ENCODE results near the gene ADGRE1.

The ADGRE1 gene

DNA sequence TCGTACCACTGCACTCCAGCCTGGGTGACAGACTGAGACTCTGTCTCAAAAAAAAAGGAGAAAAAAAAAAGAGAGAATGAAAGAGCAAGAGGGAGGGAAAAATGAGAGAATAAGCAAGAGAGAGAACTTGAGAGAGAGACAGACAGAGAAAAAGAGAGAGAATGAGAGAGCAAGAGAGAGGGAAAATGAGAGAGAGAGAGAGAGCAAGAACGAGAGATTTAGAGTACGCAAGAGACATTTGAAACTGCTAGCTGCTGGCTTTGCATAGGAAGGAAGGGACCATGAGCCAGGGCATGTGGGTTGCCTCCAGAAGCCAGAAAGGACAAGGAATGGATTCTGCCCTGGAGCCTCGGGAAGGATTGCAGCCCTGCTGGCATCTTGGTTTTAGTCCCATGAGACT, 9.6 kb upstream of the ADGRE1 start:
- no peak for DNase-seq (ENCODE audit: low spot score)

DNA sequence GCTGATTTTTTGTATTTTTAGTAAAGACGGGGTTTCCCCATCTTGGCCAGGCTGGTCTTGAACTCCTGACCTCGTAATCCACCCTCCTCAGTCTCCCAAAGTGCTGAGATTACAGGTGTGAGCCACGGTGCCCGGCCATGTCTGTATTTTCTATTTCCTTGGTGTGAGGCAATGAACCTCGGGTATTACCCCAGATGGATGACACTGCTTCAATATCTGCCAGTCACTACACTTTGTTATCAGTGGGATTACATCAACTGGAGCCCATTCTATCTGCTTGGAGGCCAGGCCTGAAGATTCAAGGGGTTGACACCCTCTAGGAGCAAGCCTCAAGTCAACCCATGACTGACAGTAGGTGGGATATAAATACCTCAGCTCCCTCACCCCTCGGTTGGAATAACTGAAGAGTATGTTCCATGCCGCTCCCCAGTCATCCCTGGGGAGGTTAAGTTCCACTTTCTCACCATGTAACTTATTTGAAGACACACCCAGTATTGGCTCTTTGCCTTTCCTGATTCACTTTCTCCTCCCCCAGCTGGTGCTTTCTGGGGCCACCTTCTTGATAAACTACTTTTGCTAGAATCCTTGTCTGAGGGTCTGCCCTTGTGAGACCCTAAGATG, 992 bp upstream of the ADGRE1 start:
- DNase-seq (ENCODE audit: low spot score) = no peak

DNA sequence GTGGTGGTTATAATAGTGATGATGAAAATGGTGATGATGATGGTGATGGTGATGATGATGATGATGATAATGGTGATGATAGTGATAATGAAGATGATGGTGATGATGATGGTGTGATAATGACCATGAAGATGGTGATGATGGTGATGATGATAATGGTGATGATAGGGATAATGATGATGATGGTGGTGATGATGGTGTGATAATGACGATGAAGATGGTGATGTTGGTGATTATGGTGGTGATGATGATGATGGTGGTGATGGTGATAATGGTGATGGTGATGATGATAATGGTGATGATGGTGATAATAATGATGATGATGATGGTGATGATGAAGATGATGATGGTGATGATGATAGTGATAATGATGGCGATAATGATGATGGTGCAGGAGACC, 1.6 kb downstream of the ADGRE1 start:
- no peak for DNase-seq (ENCODE audit: low spot score)

DNA sequence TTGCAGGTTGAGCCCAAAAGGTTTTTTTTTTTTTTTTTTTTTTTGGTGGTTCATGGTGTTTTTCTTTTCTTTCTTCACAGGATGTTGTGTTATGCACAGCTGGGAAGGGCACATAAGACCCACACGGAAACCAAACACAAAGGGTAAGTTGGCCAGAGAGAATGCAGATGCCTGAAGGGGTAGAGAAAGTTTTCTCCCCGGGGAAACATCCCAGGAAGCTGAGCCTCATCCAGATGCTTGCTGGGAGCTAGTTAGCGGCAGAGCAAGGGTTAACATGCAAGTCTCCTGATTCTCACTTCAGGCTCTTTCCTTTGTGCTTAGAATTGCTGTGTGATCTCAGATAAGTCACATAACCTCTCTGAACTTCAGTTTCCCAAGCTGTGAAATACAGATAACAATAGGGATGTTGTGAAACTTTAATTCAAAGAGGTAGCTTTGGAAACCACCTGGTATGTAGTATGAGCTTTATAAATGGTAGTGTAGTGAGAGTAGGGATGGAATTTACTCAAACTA, 3.1 kb downstream of the ADGRE1 start:
- no peak for DNase-seq (ENCODE audit: low spot score)

DNA sequence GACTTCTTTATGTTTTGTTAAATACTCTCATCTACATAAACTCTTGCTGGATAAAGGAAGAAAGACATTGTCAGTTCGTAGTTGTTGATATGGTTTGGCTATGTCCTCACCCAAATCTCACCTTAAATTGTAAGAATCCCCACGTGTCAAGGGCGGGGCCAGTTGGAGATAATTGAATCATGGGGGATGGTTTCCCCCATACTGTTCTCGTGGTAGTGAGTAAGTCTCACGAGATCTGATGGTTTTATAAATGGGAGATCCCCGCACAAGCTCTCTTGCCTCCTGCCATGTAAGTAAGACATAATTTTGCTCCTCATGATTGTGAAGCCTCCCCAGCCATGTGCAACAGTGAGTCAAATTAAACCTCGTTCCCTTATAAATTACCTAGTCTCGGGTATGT, 3.6 kb downstream of the ADGRE1 start:
- DNase-seq (ENCODE audit: low spot score) = no peak

DNA sequence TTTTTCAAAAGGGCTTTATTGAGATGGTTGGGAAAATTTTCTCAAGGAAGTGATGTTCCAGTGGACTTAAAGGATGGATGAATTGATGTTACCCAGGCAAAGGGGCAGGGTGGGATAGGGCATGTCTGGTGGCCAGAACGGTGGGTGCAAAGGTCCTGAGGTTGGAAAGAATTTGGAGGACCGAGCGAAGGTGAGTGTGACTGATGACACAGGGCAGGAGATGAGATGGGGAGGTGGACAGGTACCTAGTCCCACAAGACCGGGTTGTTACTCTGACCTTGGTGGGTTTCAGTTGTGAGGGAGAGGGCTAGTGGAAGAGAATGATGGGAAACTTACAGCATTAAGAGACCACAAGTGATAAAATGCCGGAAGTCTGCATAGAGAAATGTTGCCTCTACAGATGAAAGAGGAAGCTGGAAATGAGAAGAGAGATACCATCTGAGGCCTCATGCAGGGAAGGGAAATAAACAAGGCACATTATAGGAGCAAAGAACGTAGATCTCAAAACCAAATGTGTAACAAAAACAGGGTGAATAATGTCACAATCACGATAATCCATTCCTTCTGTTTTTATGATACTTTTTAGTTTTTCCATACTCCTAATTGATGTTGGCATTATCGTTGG, 4.5 kb downstream of the ADGRE1 start:
- DNase-seq (ENCODE audit: low spot score) = peak; percentile 29

DNA sequence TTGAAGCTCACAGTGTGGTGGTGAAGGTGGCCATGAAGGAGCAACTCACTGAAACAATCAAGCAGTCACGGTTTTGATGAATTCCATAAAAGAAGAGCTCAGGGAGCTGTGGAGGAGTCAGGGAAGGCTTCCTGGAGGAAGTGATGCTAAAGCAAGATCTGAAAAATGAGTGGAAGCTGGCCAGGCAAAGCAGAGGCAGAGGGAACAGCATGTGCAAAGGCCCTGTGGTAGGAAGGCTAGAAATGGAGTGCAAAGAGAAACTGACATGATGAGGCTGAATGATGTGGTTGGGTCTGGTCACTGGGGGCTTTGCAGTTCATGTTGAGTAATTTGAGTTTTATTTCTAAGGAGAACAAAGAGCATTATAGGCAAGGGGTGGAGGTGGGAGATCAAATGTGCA, 6.9 kb downstream of the ADGRE1 start:
- no peak for DNase-seq (ENCODE audit: low spot score)

DNA sequence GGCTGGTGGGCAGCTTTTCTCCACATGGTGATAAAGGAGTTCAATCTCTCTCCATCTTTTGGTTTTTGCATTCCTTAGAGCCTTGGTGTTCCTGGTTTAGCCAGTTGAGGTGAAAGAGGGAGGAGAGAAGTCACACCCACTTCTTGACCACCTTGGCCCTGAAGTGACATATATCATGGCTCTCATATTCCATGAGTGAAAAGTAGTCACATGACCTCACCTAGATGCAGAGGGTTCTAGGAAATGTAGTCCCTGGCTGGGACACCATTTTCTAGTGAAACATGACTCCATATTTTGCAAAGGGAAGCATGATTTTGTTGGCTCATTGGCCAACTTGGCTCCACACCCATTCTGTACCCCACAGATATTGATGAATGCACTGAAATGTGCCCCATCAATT, 16.1 kb downstream of the ADGRE1 start:
- no peak for DNase-seq (ENCODE audit: low spot score)

DNA sequence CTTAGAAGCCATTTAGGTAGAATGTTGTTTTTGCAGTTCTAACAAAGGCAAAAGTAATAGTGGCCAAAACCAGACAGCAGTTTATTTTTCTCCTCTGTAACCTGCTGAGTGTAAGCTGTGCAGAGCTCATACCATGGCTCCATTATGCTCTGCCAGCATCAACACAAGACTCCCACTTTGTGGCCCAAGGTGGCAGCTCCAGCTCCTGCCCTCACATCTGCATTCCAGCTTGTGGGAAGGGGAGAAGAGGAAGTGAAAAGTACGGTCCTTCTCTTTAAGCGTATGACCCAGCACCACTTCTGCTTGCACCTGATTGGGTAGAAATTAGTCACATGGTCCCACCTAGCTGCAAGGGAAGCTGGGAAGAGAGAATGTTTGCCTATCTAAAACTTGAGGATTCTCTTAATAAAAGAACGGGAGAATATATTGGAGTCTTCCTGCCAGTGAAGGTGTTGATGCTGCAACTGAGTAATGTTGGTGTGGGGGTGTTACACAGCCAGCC, 19.2 kb downstream of the ADGRE1 start:
- DNase-seq (ENCODE audit: low spot score) = no peak

DNA sequence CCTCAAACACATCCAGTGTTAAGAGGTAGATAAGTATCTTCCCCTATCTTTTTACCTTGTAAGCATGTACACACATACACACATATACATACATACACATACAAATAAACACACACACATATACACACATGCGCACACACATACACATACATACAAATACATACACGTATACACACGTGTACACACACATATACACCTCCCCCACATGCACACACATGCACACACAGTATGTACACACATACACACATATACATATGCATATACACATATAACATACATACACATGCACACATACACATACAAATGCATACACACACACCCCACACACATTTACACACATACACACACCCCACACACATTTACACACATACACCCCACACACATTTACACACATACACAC, 24.1 kb downstream of the ADGRE1 start:
- no peak for DNase-seq (ENCODE audit: low spot score)

DNA sequence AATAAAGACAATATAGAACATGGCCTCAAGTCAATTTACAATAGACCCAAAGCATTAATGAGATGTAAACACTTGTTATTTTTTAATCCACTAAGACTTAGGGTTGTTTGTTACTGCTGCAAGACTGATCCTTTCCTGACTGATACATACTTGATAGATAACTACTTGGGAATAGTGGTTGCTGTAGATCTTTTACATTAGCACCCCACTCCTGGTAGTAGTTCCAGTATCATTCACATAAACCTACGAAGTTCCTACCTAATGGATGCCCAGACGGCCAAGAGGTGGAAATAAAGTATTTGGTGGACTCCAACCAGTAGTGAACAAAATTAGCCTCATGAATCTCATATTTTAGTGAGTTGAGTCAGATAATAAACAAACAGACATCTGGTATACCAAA, 26.9 kb downstream of the ADGRE1 start:
- no peak for DNase-seq (ENCODE audit: low spot score)

DNA sequence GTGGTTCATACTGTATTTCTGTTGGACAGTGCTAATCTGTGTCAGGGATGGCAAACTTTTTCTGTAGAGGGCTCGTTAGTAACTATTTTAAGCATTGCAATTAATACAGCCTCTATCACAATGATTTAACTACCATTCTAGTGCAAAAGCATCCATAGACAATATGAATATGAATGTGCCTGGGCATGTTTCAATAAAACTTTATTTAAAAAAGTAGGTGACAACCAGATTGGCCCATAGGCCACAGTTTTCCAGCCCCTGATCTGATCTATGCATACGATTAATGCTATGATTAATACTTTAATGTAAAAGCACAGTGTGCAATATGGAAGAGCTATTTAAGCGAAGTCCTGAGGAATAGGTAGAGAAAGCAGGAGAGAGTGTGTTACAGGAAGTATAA, 29.6 kb downstream of the ADGRE1 start:
- no peak for DNase-seq (ENCODE audit: low spot score)

DNA sequence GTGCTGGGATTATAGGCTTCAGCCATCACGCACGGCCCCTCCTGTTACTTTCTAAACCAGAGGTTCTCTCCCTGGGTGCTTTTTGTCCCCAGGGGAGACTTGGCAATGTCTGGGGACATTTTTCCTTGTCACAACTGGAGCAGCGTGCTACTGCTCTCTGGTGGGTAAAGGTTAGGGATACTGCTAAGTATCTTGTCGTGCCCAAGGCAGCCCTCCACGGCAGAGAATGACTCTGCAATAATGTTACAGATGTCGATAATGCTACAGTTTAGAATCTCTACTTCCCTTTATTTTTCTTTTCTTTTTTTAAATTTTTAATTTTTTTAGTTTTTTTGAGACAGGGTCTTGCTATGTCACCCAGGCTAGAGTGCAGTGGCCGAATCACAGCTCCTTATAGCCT, 38.0 kb downstream of the ADGRE1 start:
- no peak for DNase-seq (ENCODE audit: low spot score)

DNA sequence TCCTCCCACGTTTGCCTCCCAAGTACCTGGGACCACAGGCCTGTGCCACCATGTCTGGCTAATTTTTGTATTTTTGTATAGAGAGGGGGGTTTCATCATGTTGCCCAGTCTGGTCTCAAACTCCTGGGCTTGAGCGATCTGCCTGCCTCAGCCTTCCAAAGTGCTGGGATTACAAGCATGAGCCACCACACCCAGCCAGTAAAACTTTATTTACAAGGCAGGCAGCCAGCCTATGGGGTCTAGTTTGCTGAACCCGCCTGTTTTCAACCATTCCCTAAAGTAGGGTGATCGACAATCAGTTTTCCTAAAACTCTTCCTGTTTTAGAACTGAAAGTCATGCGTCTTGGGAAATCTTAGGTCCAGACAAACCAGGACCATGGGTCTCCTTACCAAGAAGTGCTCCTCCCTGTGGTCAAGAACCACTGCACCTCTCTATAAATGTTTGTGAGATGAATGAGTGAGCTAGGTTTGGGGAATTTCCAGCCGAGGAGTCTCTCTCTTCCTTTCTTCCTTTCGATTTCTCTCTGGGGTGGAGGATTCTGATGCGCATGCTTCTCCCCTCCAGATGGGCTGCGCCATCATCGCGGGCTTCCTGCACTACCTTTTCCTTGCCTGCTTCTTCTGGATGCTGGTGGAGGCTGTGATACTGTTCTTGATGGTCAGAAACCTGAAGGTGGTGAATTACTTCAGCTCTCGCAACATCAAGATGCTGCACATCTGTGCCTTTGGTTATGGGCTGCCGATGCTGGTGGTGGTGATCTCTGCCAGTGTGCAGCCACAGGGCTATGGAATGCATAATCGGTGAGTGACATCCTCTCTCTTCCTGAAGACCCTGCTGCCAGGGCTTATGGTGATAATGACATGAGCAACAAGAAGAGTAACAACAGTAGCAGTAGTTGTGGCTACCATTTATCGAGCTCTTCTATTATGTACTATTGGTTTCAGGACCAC, 38.7 kb downstream of the ADGRE1 start:
- DNase-seq (ENCODE audit: low spot score) = peak; percentile 2

DNA sequence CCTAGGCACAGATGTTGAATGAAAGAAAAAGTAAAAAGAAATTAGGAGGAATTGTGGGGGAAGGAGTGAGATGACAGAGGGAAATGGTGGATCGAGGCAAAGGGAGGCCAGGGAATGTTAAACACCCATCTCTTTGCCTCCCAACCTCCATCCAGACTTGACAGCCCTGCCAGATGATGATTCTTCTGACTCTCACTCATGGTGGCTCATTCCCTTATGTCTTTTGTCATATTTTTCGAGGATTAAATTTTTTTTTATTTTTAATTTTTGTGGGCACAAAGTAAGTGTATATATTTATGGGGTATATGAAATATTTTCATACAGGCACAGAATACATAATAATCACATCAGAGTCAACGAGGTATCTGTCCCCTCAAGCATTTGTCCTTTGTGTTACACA, 42.8 kb downstream of the ADGRE1 start:
- DNase-seq (ENCODE audit: low spot score) = no peak

DNA sequence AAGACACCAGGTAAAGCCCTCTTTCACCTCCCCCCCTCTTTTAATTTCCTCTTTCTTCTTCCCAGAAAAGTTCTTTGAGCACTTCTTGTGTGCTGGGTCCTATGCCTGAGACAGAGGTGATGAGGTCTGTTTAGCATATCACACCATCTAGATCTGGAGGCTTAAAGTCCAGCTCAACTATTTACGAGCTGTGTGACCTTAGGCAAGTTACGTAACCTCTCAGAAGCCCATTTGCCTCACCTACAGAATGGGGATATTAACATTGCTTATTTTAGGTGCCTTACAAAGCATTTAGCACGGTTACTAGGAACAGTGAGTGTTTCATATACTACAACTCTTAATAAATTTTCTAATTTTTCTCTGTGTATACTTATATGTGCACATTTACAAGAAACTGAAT, 47.7 kb downstream of the ADGRE1 start:
- DNase-seq (ENCODE audit: low spot score) = no peak

DNA sequence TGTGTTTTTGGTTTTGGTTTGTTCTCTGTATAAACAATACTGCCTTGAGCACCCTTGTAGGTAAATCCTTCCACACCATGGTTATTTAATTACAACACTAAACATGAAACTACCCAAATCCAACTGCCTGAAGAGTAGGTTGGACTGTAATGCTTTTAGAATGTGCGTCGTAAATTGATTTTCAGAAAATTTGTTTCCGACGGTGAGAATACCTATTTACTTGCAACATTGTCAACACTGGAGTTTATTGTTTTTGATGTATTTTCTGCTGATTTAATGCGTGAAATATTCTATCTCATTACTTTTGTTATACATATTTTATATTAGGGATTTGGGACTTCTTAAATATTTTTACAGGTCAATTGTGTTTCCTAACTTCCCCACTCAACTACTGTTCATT, 48.2 kb downstream of the ADGRE1 start:
- no peak for DNase-seq (ENCODE audit: low spot score)

DNA sequence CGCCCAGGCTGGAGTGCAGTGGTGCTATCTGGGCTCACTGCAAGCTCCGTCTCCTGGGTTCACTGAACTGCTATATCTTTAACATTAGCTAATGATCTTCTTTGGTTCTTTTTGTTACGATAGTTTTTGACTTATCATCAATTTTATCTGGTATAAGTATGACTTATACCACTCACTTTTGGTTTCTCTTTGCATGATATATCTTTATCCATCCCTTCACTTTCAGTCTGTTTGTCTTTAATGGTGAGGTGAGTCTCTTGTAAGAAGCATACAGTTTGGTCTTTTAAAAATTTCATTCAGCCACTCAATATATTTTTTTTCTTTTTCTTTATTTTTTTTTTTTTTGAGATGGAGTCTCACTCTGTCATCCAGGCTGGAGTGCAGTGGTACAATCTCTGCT, 58.4 kb downstream of the ADGRE1 start:
- DNase-seq (ENCODE audit: low spot score) = no peak

DNA sequence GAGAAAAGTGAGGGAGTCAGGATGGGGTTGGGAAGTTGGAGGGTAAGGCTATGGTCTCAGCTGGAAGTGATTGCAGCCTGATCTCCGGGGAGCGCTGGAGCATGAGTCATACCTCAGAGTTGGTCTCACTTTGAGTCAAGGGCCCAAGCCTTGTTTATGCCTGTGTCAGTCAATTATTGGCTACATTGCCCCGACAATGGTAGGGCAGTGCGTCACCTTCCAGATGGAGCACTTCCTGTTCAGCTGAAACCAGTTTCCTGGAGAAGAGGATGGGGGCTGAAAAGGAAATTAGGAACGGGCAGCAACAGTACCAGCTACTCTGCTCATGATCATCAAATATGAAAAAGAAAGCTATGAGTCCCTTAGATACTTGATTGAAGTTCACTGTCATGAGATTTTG, 60.4 kb downstream of the ADGRE1 start:
- no peak for DNase-seq (ENCODE audit: low spot score)

DNA sequence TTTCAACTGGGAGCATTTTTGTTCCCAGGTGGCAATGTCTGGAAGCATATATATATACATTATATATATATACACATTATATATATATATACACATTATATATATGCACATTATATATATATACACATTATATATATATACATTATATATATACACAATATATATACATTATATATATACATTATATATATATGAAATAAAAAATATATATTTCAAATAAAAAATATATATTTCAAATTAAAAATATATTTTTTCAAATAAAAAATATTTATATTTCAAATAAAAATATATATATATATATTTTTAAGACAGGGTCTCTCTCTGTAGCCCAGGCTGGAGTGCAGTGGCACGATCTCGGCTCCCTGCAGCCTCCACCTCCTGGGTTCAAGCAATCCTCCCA, 61.5 kb downstream of the ADGRE1 start:
- DNase-seq (ENCODE audit: low spot score) = no peak

DNA sequence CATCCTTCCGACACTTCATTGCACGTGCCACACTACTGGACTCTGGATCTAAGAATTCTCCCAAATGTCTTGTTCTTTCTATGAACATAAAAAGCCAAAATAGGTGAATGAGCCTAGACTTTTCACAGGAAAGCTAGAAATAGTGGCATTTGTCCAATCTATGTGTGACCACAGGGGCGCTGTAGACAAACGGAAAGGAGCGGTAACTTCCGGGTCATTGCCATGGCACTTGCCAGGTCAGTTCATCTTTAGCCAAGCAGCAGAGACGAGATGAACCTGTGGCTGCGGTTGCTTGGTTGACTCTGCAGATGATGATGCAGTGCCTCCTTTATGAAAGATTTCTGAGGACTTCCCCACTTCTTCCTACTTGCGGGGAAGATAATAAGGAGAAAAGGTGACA, 65.6 kb downstream of the ADGRE1 start:
- no peak for DNase-seq (ENCODE audit: low spot score)

DNA sequence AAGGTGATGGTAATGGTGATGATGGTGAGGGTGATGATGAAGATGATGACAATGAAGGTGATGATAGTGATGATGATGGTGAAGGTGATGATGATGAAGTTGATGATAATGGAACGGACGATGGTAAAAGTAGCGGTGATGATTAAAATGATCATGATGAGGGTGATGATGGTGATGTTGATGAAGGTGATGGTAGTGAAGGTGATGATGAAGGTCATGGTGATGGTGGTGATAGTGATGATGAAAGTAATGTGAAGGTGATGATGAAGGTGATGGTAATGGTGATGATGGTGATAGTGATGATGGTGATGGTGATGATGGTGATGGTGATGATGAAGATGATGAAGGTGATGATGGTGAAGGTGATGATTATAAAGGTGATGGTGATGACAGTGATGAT, 67.7 kb downstream of the ADGRE1 start:
- no peak for DNase-seq (ENCODE audit: low spot score)

DNA sequence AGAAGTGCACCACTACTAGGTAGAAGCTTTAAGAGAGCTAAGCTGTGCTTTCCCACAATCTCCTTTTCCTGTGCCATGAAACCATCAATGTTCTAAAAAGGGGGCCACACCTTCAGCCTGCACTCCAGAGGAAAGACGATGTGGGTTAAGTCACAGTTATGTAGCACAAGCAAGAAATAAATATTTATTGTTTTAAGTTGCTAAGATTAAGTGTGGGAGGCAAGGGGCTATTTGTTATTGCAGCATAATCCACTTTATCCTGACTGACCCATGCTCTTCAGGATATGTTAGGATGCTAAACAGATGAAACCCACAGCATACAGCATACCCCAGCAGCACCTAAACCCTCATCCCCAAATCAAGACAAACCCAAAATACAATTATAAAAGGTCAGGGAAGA, 69.2 kb downstream of the ADGRE1 start:
- no peak for DNase-seq (ENCODE audit: low spot score)
